ENCODE data around the gene CDCP1.
"Not testable (repeated sequence)": the region's sequence is repeated elsewhere in the genome, so short reads cannot be mapped to it uniquely, and the experiment has no call there.

Gene CDCP1

GRCh38 chr3:45088543-45089358 lies 57.4 kb downstream of the CDCP1 start:
- no peak for TF ChIP-seq TAF1 (IDR thresholded peaks at IDR 0.05; ENCODE audit: borderline replicate concordance, low read depth, low read length)
- TF ChIP-seq POLR2AphosphoS5 (IDR thresholded peaks at IDR 0.05; ENCODE audit: low read depth, low read length), result no peak
- no peak for FAIRE-seq
- DNase-seq (ENCODE audit: insufficient read length), result no peak

- no peak for TF ChIP-seq POLR2A (IDR thresholded peaks at IDR 0.05; ENCODE audit: low read depth, low read length)
- no peak for TF ChIP-seq POLR2AphosphoS5 (IDR thresholded peaks at IDR 0.05; ENCODE audit: low read depth, low read length)
- DNase-seq (ENCODE audit: insufficient read length), result no peak
- FAIRE-seq, result no peak
Observed at GRCh38 chr3:45087155-45087554, 59.0 kb downstream of the CDCP1 start.

GRCh38 chr3:45084820-45085816 lies 61.1 kb downstream of the CDCP1 start:
- TF ChIP-seq POLR2A (IDR thresholded peaks at IDR 0.05; ENCODE audit: low read depth, low read length), result no peak
- no peak for TF ChIP-seq TAF1 (IDR thresholded peaks at IDR 0.05; ENCODE audit: borderline replicate concordance, low read depth, low read length)
- TF ChIP-seq POLR2AphosphoS5 (IDR thresholded peaks at IDR 0.05; ENCODE audit: low read depth, low read length), result no peak

GRCh38 chr3:45084361-45084760 lies 61.8 kb downstream of the CDCP1 start:
- TF ChIP-seq TAF1 (IDR thresholded peaks at IDR 0.05; ENCODE audit: borderline replicate concordance, low read depth, low read length) (no peak), POLR2A (IDR thresholded peaks at IDR 0.05; ENCODE audit: low read depth, low read length) (no peak), POLR2AphosphoS5 (IDR thresholded peaks at IDR 0.05; ENCODE audit: low read depth, low read length) (no peak)
- no peak for FAIRE-seq
- no peak for DNase-seq (ENCODE audit: insufficient read length)

More at GRCh38 chr3:45084820-45085816, 61.1 kb downstream of the CDCP1 start:
- no peak for DNase-seq (ENCODE audit: insufficient read length)
- no peak for FAIRE-seq

- TF ChIP-seq POLR2A (IDR thresholded peaks at IDR 0.05; ENCODE audit: low read depth, low read length) (no peak), TAF1 (IDR thresholded peaks at IDR 0.05; ENCODE audit: borderline replicate concordance, low read depth, low read length) (no peak), POLR2AphosphoS5 (IDR thresholded peaks at IDR 0.05; ENCODE audit: low read depth, low read length) (no peak)
- no peak for FAIRE-seq
- no peak for DNase-seq (ENCODE audit: insufficient read length)
Observed at GRCh38 chr3:45083023-45083422, 63.2 kb downstream of the CDCP1 start.

GRCh38 chr3:45082142-45082538 lies 64.0 kb downstream of the CDCP1 start:
- FAIRE-seq (no peak), DNase-seq (ENCODE audit: insufficient read length) (no peak)
- TF ChIP-seq POLR2AphosphoS5 (IDR thresholded peaks at IDR 0.05; ENCODE audit: low read depth, low read length) (no peak), TAF1 (IDR thresholded peaks at IDR 0.05; ENCODE audit: borderline replicate concordance, low read depth, low read length) (no peak), POLR2A (IDR thresholded peaks at IDR 0.05; ENCODE audit: low read depth, low read length) (no peak)

- TF ChIP-seq POLR2A (IDR thresholded peaks at IDR 0.05; ENCODE audit: low read depth, low read length) (no peak), TAF1 (IDR thresholded peaks at IDR 0.05; ENCODE audit: borderline replicate concordance, low read depth, low read length) (no peak), POLR2AphosphoS5 (IDR thresholded peaks at IDR 0.05; ENCODE audit: low read depth, low read length) (no peak)
- FAIRE-seq (no peak), DNase-seq (ENCODE audit: insufficient read length) (no peak)
Observed at GRCh38 chr3:45081506-45082141, 64.6 kb downstream of the CDCP1 start.

GRCh38 chr3:45080824-45081223 lies 65.4 kb downstream of the CDCP1 start:
- no peak for TF ChIP-seq POLR2AphosphoS5 (IDR thresholded peaks at IDR 0.05; ENCODE audit: low read depth, low read length)
- no peak for DNase-seq (ENCODE audit: insufficient read length)
- no peak for FAIRE-seq

GRCh38 chr3:45079715-45080114 lies 66.5 kb downstream of the CDCP1 start:
- FAIRE-seq (no peak), DNase-seq (ENCODE audit: insufficient read length) (no peak)
- TF ChIP-seq POLR2A (IDR thresholded peaks at IDR 0.05; ENCODE audit: low read depth, low read length), result no peak
- no peak for TF ChIP-seq TAF1 (IDR thresholded peaks at IDR 0.05; ENCODE audit: borderline replicate concordance, low read depth, low read length)
- TF ChIP-seq POLR2AphosphoS5 (IDR thresholded peaks at IDR 0.05; ENCODE audit: low read depth, low read length), result no peak

GRCh38 chr3:45078910-45079522 lies 67.2 kb downstream of the CDCP1 start:
- TF ChIP-seq POLR2AphosphoS5 (IDR thresholded peaks at IDR 0.05; ENCODE audit: low read depth, low read length) (no peak), TAF1 (IDR thresholded peaks at IDR 0.05; ENCODE audit: borderline replicate concordance, low read depth, low read length) (no peak), POLR2A (IDR thresholded peaks at IDR 0.05; ENCODE audit: low read depth, low read length) (no peak)

GRCh38 chr3:45078256-45078655 lies 67.9 kb downstream of the CDCP1 start:
- not testable (repeated sequence) for FAIRE-seq

More at GRCh38 chr3:45078910-45079522, 67.2 kb downstream of the CDCP1 start:
- FAIRE-seq (no peak), DNase-seq (ENCODE audit: insufficient read length) (no peak)

More at GRCh38 chr3:45078256-45078655, 67.9 kb downstream of the CDCP1 start:
- DNase-seq (ENCODE audit: insufficient read length), result not testable (repeated sequence)
